GM10266 (cell line): ENCODE data around the gene C10orf143.

ENCODE experiments used
- DNase-seq: peaks from one replicate; pipeline ENCODE4 v3.0.0; 2012; ENCODE audit errors: extremely low spot score
- TF ChIP-seq, protein P1 (sequence below): IDR thresholded peaks from 2 replicates; pipeline ENCODE4 v1.5.1; 2012; ENCODE audit warnings: mild to moderate bottlenecking, low read depth; ENCODE audit not compliant: control insufficient read depth, insufficient read depth; ENCODE audit errors: missing control alignments

Gene C10orf143

DNA sequence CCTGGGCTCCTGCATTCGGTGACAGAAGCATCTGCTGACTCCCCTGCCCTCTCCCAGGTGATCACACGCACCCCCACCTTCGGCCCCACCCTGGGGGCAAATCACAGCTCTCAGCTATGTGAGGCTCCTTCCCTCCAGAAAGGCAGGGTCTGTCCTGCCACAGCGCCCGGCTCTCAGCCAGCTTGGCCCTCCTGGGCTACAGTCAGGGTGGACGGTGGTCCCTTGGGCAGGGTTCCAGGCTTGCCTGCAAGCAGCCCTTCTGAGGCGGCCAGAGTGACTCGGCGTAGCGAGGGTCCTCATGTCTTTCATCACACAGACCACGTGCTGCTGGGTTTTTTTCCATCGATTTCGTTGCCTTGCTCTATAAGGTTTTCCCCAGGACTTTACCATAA, 93.0 kb downstream of the C10orf143 start:
- DNase-seq = no peak
- TF ChIP-seq, protein P1, sequence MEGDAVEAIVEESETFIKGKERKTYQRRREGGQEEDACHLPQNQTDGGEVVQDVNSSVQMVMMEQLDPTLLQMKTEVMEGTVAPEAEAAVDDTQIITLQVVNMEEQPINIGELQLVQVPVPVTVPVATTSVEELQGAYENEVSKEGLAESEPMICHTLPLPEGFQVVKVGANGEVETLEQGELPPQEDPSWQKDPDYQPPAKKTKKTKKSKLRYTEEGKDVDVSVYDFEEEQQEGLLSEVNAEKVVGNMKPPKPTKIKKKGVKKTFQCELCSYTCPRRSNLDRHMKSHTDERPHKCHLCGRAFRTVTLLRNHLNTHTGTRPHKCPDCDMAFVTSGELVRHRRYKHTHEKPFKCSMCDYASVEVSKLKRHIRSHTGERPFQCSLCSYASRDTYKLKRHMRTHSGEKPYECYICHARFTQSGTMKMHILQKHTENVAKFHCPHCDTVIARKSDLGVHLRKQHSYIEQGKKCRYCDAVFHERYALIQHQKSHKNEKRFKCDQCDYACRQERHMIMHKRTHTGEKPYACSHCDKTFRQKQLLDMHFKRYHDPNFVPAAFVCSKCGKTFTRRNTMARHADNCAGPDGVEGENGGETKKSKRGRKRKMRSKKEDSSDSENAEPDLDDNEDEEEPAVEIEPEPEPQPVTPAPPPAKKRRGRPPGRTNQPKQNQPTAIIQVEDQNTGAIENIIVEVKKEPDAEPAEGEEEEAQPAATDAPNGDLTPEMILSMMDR = no peak

DNA sequence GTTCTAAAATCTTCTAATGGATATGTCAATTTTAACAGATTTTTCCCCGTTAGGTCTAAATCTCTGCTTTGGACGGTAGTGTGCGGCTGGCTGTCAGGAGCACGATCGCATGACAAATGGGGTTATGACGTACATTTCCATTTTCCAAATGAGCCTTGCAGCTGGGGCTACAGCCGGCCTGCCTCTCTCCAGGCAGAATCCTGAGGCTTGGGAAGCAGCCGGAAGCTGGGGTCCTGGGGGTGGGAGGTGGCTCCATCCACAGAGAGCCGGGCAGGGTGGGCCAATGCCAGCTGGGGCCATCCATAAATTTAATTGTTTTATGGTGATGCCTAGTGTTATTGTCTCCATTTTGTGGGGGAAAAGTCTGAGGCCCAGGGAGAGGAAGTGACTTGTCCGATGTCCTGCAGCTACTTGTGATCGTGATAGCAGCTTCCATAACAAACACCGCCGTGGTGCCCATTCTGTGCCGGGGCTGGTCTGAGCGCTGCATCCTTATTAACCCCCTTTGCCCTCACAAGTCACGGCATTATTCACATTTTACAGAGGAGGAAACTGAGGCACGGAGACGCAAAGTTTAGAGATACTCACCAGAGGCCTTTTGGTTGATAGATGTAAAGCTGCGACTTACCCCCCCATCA, 93.5 kb downstream of the C10orf143 start:
- TF ChIP-seq, protein P1 = no peak
- no peak for DNase-seq

DNA sequence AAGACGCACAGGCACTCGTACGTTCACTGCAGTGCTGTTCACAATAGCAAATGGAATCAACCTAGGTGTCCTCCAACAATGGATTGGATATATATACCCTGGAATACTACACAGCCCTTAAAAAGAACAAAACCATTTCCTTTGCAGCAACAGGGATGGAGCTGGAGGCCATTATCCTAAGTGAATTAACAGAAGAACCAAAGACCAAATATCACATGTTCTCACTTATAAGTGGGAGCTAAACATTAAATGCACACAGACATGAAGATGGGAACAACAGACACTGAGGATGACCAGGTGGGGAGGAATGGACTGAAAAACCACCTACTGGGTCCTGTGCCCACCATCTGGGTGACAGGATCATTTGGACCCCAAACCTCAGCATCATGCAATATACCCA, 94.5 kb downstream of the C10orf143 start:
- TF ChIP-seq, protein P1 = no peak
- no peak for DNase-seq

DNA sequence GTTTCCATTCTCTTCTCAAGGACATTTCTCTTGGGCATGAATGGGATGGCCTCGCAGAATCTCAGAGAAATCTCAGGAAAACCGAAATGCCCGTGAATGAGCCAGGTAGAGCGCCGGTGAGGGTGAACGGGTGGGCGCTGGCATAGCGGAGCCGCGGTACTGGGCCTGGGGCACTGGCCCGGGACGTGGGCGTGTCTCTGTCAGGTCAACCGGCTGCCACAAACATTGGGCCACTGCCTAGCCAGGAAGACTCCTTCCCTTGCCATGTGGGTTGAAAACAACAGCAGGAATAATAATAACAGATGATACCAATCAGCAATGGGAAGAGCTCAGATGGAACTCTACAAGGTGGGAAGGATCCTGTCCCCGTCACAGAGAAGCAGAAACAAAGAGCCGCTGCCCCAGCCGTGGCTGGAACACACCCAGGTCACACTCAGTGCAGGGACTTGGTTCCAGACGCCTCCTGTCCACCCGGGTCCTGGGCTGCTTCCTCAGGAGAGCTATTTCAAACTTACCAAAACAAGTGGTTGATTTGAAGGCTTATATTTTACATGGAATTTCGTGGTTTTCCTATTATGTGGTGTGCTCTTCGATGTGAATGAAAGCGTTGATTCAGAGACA, 95.4 kb downstream of the C10orf143 start:
- no peak for DNase-seq
- TF ChIP-seq, protein P1 = no peak

DNA sequence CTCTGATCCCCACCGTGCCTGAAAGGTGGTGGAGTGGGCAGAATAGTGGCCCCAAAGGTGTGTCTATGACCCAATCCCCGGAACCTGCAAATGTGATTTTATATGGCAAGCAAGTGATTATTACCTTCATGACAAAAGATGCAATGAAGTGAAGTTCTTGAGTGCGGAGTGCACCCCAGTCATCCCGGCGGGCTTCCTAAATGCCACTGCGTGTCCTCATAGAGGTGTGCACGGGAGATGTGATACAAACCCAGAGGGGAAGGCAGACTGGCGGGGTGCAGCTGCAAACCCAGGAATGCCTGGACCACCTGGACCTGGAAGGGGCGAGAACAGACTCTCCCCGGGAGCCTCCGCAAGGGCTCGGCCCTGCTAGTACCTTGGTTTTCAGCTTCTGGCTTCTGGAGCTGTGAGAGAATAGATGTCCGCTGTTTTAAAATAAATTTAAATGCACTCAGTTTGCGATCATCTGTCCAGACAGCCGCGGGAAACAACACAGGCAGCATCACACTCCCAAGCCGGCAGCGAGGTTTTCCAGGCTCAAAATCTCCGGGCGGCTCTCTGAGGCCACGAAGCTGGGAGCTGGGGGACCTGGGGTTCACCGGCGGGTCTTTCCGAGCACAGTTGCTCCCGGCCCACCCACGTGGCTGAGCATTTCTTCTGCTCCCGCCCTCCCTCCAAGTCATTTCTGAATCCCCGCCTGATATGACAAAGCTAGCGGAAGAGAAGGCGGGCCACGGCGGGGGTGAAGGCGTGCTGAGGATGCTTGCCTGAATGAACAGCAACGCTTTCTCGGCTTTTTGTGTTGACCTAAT, 96.2 kb downstream of the C10orf143 start:
- TF ChIP-seq, protein P1 = no peak
- no peak for DNase-seq
